Transverse colon (tissue), 3 donors: ENCODE measurements around the gene FBXO33.

ENCODE experiments used
- CTCF ChIP-seq, 5 experiments: fragments of 200-600 bp in 3 of 5; fragments of 450-650 bp in 2 of 5; sonication (generic) in 3 of 5; IDR thresholded peaks; 1 replicate in 2 of 5; 2 replicates in 3 of 5; pipeline ENCODE4 v1.5.1; 2016 to 2017; ENCODE audit warnings: antibody characterized with exemption in 5 of 5, inconsistent platforms in 3 of 5, mild to moderate bottlenecking in 2 of 5, moderate library complexity in 1 of 5
- EP300 ChIP-seq: sonication (generic); formaldehyde crosslinking; IDR thresholded peaks from one replicate; pipeline ENCODE4 v1.6.1; 2017; ENCODE audit warnings: antibody characterized with exemption, low read depth
- POLR2A ChIP-seq: fragments of 450-650 bp; IDR thresholded peaks from one replicate; pipeline ENCODE4 v1.6.1; 2016; ENCODE audit warnings: antibody characterized with exemption, mild to moderate bottlenecking, moderate library complexity

GRCh38 chr14:39393289-39393688 is 38.9 kb downstream of the FBXO33 start:
- no peak for TF ChIP-seq CTCF (IDR thresholded peaks at IDR 0.05)
- no peak for TF ChIP-seq POLR2A
- TF ChIP-seq EP300 = no peak
